Neural cell (in vitro differentiated cells): Measurements from ENCODE around the gene FLACC1. TPM values are rescaled to one million over a fixed set of nuclear protein-coding genes. Genes with fewer than 3 reads are reported as not detected.
A peak's percentile ranks its signal among the peaks of the same experiment; 100 is the strongest.

Experiments used
- H2AFZ ChIP-seq: fragments of 200-600, 300-800 bp; sonication (generic), shearing (Covaris generic); 2 replicates; pipeline ENCODE4 v1.6.0; 2014; ENCODE audit warnings: low read depth, mild to moderate bottlenecking, antibody characterized with exemption, low read length, moderate library complexity
- H3F3A ChIP-seq: fragments of 200-600 bp; shearing (Covaris generic); 2 replicates; pipeline ENCODE4 v1.6.1; 2016; ENCODE audit warnings: mild to moderate bottlenecking, moderate library complexity, mixed read lengths, antibody characterized with exemption, low read length; ENCODE audit not compliant: insufficient read depth, poor library complexity, severe bottlenecking
- H3K27ac ChIP-seq: fragments of 200-600, 300-800 bp; sonication (generic), shearing (Covaris generic); 2 replicates; pipeline ENCODE4 v1.5.1; 2014; ENCODE audit warnings: mild to moderate bottlenecking, low read length, moderate library complexity
- H3K27me3 ChIP-seq: fragments of 300-800, 200-600 bp; sonication (generic), shearing (Covaris generic); 2 replicates; pipeline ENCODE4 v1.6.0; 2014; ENCODE audit warnings: mild to moderate bottlenecking, low read depth, low read length, moderate library complexity; ENCODE audit not compliant: insufficient read depth
- H3K36me3 ChIP-seq: fragments of 300-800, 200-600 bp; sonication (generic), shearing (Covaris generic); 2 replicates; pipeline ENCODE4 v1.5.1; 2014; ENCODE audit warnings: mild to moderate bottlenecking, antibody characterized with exemption, low read length, moderate library complexity; ENCODE audit not compliant: insufficient read depth
- H3K4me2 ChIP-seq: fragments of 300-800, 200-600 bp; sonication (generic), shearing (Covaris generic); 2 replicates; pipeline ENCODE4 v1.6.0; 2014; ENCODE audit warnings: mild to moderate bottlenecking, low read length
- H3K4me3 ChIP-seq: fragments of 300-800, 200-600 bp; sonication (generic), shearing (Covaris generic); 2 replicates; pipeline ENCODE4 v1.5.1; 2014; ENCODE audit warnings: mild to moderate bottlenecking, low read length, moderate library complexity
- H3K79me2 ChIP-seq: fragments of 200-600 bp; shearing (Covaris generic); replicated peaks from 2 replicates; pipeline ENCODE4 v1.6.0; 2014; ENCODE audit warnings: mild to moderate bottlenecking, low read length, moderate library complexity; ENCODE audit not compliant: insufficient read depth
- H3K9ac ChIP-seq: fragments of 300-800, 200-600 bp; sonication (generic), shearing (Covaris generic); 2 replicates; pipeline ENCODE4 v1.6.1; 2016; ENCODE audit warnings: mild to moderate bottlenecking, low read length, mixed read lengths
- H3K9me2 ChIP-seq: fragments of 200-600 bp; shearing (Covaris generic); 2 replicates; pipeline ENCODE4 v1.6.1; 2016; ENCODE audit warnings: mild to moderate bottlenecking, low read length, mixed read lengths; ENCODE audit not compliant: insufficient read depth
- H3K9me3 ChIP-seq: fragments of 200-600, 300-800 bp; sonication (generic), shearing (Covaris generic); 2 replicates; pipeline ENCODE4 v1.6.1; 2016; ENCODE audit warnings: mild to moderate bottlenecking, mixed run types, low read length, moderate library complexity, mixed read lengths
- H4K20me1 ChIP-seq: fragments of 200-600 bp; shearing (Covaris generic); 2 replicates; pipeline ENCODE4 v1.6.1; 2016; ENCODE audit warnings: mild to moderate bottlenecking, mixed run types; ENCODE audit not compliant: insufficient read depth
- CTCF ChIP-seq: fragments of 450-650 bp; IDR thresholded peaks from 2 replicates; pipeline ENCODE4 v1.5.1; 2014; ENCODE audit warnings: antibody characterized with exemption, mild to moderate bottlenecking, moderate library complexity; ENCODE audit not compliant: poor library complexity, severe bottlenecking
- EP300 ChIP-seq: fragments of 450-650 bp; conservative IDR thresholded peaks from 2 replicates; pipeline ENCODE4 v1.6.1; 2014; ENCODE audit warnings: antibody characterized with exemption, mild to moderate bottlenecking, moderate library complexity; ENCODE audit not compliant: poor library complexity, severe bottlenecking
- EZH2 ChIP-seq: fragments of 200-600, 300-800 bp; shearing (Covaris generic), sonication (generic); IDR thresholded peaks from 2 replicates; pipeline ENCODE4 v1.6.1; 2014; ENCODE audit warnings: antibody characterized with exemption, low read length, borderline replicate concordance, mild to moderate bottlenecking; ENCODE audit not compliant: insufficient read depth, poor library complexity, severe bottlenecking
- MXI1 ChIP-seq: fragments of 450-650 bp; conservative IDR thresholded peaks from 2 replicates; pipeline ENCODE4 v1.6.1; 2014; ENCODE audit warnings: antibody characterized with exemption, mild to moderate bottlenecking; ENCODE audit not compliant: poor library complexity, severe bottlenecking
- POLR2AphosphoS5 ChIP-seq: IDR thresholded peaks from 2 replicates; pipeline ENCODE4 v1.6.1; 2012
- RAD21 ChIP-seq: fragments of 450-650 bp; conservative IDR thresholded peaks from 2 replicates; pipeline ENCODE4 v1.6.1; 2014; ENCODE audit warnings: antibody characterized with exemption, mild to moderate bottlenecking, moderate library complexity
- REST ChIP-seq: IDR thresholded peaks from 2 replicates; pipeline ENCODE4 v1.6.1; 2012; ENCODE audit warnings: borderline replicate concordance
- SMC3 ChIP-seq: fragments of 450-650 bp; conservative IDR thresholded peaks from 2 replicates; pipeline ENCODE4 v1.6.1; 2014; ENCODE audit warnings: antibody characterized with exemption, mild to moderate bottlenecking, moderate library complexity; ENCODE audit not compliant: poor library complexity
- TAF1 ChIP-seq: IDR thresholded peaks from 2 replicates; pipeline ENCODE4 v1.6.1; 2012; ENCODE audit warnings: low read depth
- polyA plus RNA-seq: library from polyadenylated mRNA; depleted of rRNA; stranded (reverse); fragments of >200 nt; gene quantifications from 2 replicates; pipeline ENCODE4 v1.2.3, GENCODE V29; 2014

Gene FLACC1
- polyA plus RNA-seq, 1 donor from 2014 or later: 1.8 TPM

DNA sequence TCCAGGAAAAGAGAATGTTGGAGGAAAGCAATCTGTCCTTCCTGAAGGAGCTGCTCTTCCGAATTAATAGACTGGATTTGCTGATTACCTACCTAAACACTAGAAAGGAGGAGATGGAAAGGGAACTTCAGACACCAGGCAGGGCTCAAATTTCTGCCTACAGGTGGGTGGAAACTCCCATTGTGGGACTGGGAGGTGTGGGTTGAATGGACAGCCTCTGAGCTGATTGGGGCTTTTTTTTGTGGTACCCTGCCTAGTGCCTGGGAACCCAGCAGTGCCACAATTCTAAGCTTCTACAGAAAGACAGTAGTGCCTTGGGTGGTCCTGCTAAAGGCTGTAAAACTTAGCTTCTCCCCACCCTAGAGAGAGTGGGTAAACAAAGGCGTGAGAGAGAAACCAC, 90.5 kb downstream of the FLACC1 start:
- Histone ChIP-seq H3K27me3 (no peaks in the 10 kb centered on the region), H3K36me3 (no peaks in the 10 kb centered on the region), H3K79me2 (no peaks in the 10 kb centered on the region), H3K4me3 (no peak overlapping the region), H3K9me2 (no peaks in the 10 kb centered on the region), H3F3A (no peaks in the 10 kb centered on the region), H4K20me1 (no peaks in the 10 kb centered on the region), H2AFZ (no peak overlapping the region), H3K27ac (no peak overlapping the region), H3K4me2 (no peak overlapping the region), H3K9ac (no peak overlapping the region), H3K9me3 (no peaks in the 10 kb centered on the region)
- TF ChIP-seq EZH2: no peak
- TF ChIP-seq TAF1: no peak
- no peak for TF ChIP-seq MXI1

DNA sequence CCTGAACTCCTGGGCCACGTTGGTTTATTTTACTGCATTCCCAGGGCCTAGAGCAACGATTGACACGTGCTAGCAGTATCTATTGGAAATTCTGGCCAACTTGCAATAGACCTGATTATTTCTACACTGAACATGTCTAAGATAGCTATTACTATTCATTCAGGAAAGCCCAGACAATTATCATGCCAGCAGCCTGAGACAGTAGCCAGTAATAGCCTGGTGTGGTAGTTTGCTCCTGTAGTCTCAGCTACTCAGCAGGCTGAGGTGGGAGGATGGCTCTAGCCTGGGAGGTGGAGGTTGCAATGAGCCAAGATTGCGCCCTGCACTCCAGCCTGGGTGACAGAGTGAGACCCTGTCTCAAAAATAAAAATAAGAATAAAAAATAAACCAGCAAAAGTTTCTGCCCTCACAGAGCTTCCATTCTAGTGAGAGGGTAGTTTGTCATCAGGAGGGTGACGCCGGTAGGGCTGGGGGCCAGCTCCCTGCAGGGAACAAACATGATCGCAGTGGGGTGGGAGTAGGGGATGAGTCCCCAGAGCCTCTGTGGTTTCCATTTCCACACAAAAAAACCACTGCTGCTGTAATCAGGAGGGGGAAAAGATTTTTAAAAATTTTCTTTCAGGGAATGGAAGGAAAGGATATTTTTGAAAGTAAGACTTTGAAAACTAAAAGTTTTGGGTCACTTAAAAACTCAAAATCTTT, 92.5 kb downstream of the FLACC1 start:
- Histone ChIP-seq H3K4me2 (no peak overlapping the region), H4K20me1 (no peaks in the 10 kb centered on the region), H3K9ac (no peak overlapping the region), H3K79me2 (no peaks in the 10 kb centered on the region), H3K36me3 (no peaks in the 10 kb centered on the region), H3K9me2 (no peaks in the 10 kb centered on the region), H2AFZ (no peak overlapping the region), H3K4me3 (no peak overlapping the region), H3F3A (no peaks in the 10 kb centered on the region), H3K9me3 (no peaks in the 10 kb centered on the region), H3K27me3 (no peaks in the 10 kb centered on the region), H3K27ac (no peak overlapping the region)
- TF ChIP-seq TAF1: no peak
- TF ChIP-seq EZH2: no peak
- TF ChIP-seq RAD21: no peak
- no peak for TF ChIP-seq REST
- no peak for TF ChIP-seq POLR2AphosphoS5
- no peak for TF ChIP-seq SMC3
- TF ChIP-seq MXI1: no peak
- TF ChIP-seq CTCF: no peak
- TF ChIP-seq EP300: no peak

- Histone ChIP-seq H3K79me2 (no peaks in the 10 kb centered on the region), H4K20me1 (no peaks in the 10 kb centered on the region), H3F3A (no peaks in the 10 kb centered on the region), H3K9ac (peak overlapping the region; percentile 1), H3K27ac (peak overlapping the region; percentile 57), H3K36me3 (no peaks in the 10 kb centered on the region), H2AFZ (no peak overlapping the region), H3K9me2 (no peaks in the 10 kb centered on the region), H3K9me3 (no peaks in the 10 kb centered on the region), H3K4me2 (no peak overlapping the region), H3K27me3 (no peaks in the 10 kb centered on the region), H3K4me3 (no peak overlapping the region)
- TF ChIP-seq REST: no peak
- no peak for TF ChIP-seq EZH2
- TF ChIP-seq CTCF: no peak
- no peak for TF ChIP-seq MXI1
- no peak for TF ChIP-seq RAD21
- TF ChIP-seq TAF1: no peak
These were observed 93.4 kb downstream of the FLACC1 start for GRCh38 chr2:201263779-201264178.
